Parathyroid adenoma (tissue), 2 donors: ENCODE measurements around the gene B4GALNT4.

Source experiments
- H2AFZ ChIP-seq: fragments of 300-600 bp; sonication (generic); one replicate; pipeline ENCODE4 v1.7.0; 2017; ENCODE audit warnings: antibody characterized with exemption, mild to moderate bottlenecking
- H3K27ac ChIP-seq: fragments of 300-600 bp; sonication (generic); one replicate; pipeline ENCODE4 v1.7.0; 2017
- H3K27me3 ChIP-seq: fragments of 300-600 bp; sonication (generic); one replicate; pipeline ENCODE4 v1.7.0; 2017; ENCODE audit warnings: low read length; ENCODE audit not compliant: control insufficient read depth, insufficient read depth
- H3K36me3 ChIP-seq: fragments of 300-600 bp; sonication (generic); one replicate; pipeline ENCODE4 v1.7.0; 2017; ENCODE audit warnings: low read length; ENCODE audit not compliant: control insufficient read depth, insufficient read depth
- H3K4me1 ChIP-seq: fragments of 300-600 bp; sonication (generic); one replicate; pipeline ENCODE4 v1.7.0; 2017; ENCODE audit warnings: control low read depth
- H3K4me2 ChIP-seq: fragments of 300-600 bp; sonication (generic); one replicate; pipeline ENCODE4 v1.7.0; 2017; ENCODE audit warnings: low read length
- H3K4me3 ChIP-seq: fragments of 300-600 bp; sonication (generic); one replicate; pipeline ENCODE4 v1.7.0; 2017; ENCODE audit warnings: low read depth, low read length
- H3K79me2 ChIP-seq: fragments of 300-600 bp; sonication (generic); one replicate; pipeline ENCODE4 v1.7.0; 2017; ENCODE audit warnings: control low read depth
- H3K9ac ChIP-seq: fragments of 300-600 bp; sonication (generic); one replicate; pipeline ENCODE4 v1.7.0; 2017; ENCODE audit warnings: mild to moderate bottlenecking
- H3K9me3 ChIP-seq: fragments of 300-600 bp; sonication (generic); one replicate; pipeline ENCODE4 v1.7.0; 2017; ENCODE audit warnings: low read length; ENCODE audit not compliant: control insufficient read depth
- CTCF ChIP-seq: fragments of 300-600 bp; sonication (generic); IDR thresholded peaks from one replicate; pipeline ENCODE4 v1.7.0; 2017; ENCODE audit warnings: antibody characterized with exemption, mild to moderate bottlenecking
- donor health status: primary hyperparathyroidism.

Gene B4GALNT4

GRCh38 chr11:372809-373715 lies 3.8 kb downstream of the B4GALNT4 start:
- no peaks in the 10 kb centered on the region for H3K27me3 ChIP-seq
- no peak overlapping the region for H3K4me3 ChIP-seq
- no peaks in the 10 kb centered on the region for H3K4me1 ChIP-seq
- no peaks in the 10 kb centered on the region for H3K79me2 ChIP-seq
- no peak overlapping the region for H3K4me2 ChIP-seq
- TF ChIP-seq CTCF, result no peak
- no peak overlapping the region for H3K9ac ChIP-seq
- no peak overlapping the region for H3K27ac ChIP-seq
- H3K36me3 ChIP-seq, result no peaks in the 10 kb centered on the region
- no peak overlapping the region for H2AFZ ChIP-seq
- no peaks in the 10 kb centered on the region for H3K9me3 ChIP-seq

- Histone ChIP-seq H3K4me2 (no peak overlapping the region), H3K4me3 (no peak overlapping the region), H3K36me3 (no peaks in the 10 kb centered on the region), H3K27ac (no peak overlapping the region), H3K9me3 (no peaks in the 10 kb centered on the region), H3K4me1 (no peaks in the 10 kb centered on the region), H3K9ac (no peak overlapping the region), H3K79me2 (no peaks in the 10 kb centered on the region), H2AFZ (no peak overlapping the region), H3K27me3 (no peaks in the 10 kb centered on the region)
- TF ChIP-seq CTCF, result no peak
Measured at GRCh38 chr11:373716-374551, 4.6 kb downstream of the B4GALNT4 start.

GRCh38 chr11:375065-376025 lies 6.0 kb downstream of the B4GALNT4 start:
- H3K9me3 ChIP-seq, result no peaks in the 10 kb centered on the region
- no peaks in the 10 kb centered on the region for H3K36me3 ChIP-seq
- H3K9ac ChIP-seq, result no peak overlapping the region
- H3K4me3 ChIP-seq, result no peak overlapping the region
- H3K4me1 ChIP-seq, result no peaks in the 10 kb centered on the region
- no peak overlapping the region for H2AFZ ChIP-seq
- no peak overlapping the region for H3K4me2 ChIP-seq
- H3K27me3 ChIP-seq, result no peaks in the 10 kb centered on the region
- no peaks in the 10 kb centered on the region for H3K79me2 ChIP-seq
- H3K27ac ChIP-seq, result no peak overlapping the region
- no peak for TF ChIP-seq CTCF

- no peaks in the 10 kb centered on the region for H3K4me1 ChIP-seq
- no peak overlapping the region for H3K4me3 ChIP-seq
- H2AFZ ChIP-seq, result no peak overlapping the region
- no peak overlapping the region for H3K27ac ChIP-seq
- no peak overlapping the region for H3K9ac ChIP-seq
- H3K9me3 ChIP-seq, result no peaks in the 10 kb centered on the region
- H3K27me3 ChIP-seq, result no peaks in the 10 kb centered on the region
- no peak overlapping the region for H3K4me2 ChIP-seq
- no peaks in the 10 kb centered on the region for H3K79me2 ChIP-seq
- TF ChIP-seq CTCF, result no peak
- no peaks in the 10 kb centered on the region for H3K36me3 ChIP-seq
Measured at GRCh38 chr11:376531-377173, 7.4 kb downstream of the B4GALNT4 start.
